Uterus (tissue), 2 donors: Measurements from ENCODE around the gene FYN.

Experiments
- POLR2A ChIP-seq, 2 donors: fragments of 450-650 bp; IDR thresholded peaks; one replicate each; pipeline ENCODE4 v1.6.1; 2016; ENCODE audit warnings: antibody characterized with exemption in 2 of 2, mild to moderate bottlenecking in 1 of 2, moderate library complexity in 1 of 2
- TF ChIP-seq, protein P1 (sequence below), 4 experiments: fragments of 200-600 bp in 2 of 4; fragments of 450-650 bp in 2 of 4; sonication (generic) in 2 of 4; IDR thresholded peaks; one replicate each; pipeline ENCODE4 v1.5.1; 2016 to 2019; ENCODE audit warnings: antibody characterized with exemption in 4 of 4, mild to moderate bottlenecking in 2 of 4, moderate library complexity in 1 of 4

- TF ChIP-seq, protein P1, sequence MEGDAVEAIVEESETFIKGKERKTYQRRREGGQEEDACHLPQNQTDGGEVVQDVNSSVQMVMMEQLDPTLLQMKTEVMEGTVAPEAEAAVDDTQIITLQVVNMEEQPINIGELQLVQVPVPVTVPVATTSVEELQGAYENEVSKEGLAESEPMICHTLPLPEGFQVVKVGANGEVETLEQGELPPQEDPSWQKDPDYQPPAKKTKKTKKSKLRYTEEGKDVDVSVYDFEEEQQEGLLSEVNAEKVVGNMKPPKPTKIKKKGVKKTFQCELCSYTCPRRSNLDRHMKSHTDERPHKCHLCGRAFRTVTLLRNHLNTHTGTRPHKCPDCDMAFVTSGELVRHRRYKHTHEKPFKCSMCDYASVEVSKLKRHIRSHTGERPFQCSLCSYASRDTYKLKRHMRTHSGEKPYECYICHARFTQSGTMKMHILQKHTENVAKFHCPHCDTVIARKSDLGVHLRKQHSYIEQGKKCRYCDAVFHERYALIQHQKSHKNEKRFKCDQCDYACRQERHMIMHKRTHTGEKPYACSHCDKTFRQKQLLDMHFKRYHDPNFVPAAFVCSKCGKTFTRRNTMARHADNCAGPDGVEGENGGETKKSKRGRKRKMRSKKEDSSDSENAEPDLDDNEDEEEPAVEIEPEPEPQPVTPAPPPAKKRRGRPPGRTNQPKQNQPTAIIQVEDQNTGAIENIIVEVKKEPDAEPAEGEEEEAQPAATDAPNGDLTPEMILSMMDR (IDR thresholded peaks at IDR 0.05) = no peak
- TF ChIP-seq POLR2A (IDR thresholded peaks at IDR 0.05) = no peak
Observed at GRCh38 chr6:111717621-111718020, 155.6 kb downstream of the FYN start.
